ENCODE results near the gene JUN.

- TF ChIP-seq CTCF (conservative IDR thresholded peaks at IDR 0.05 in 1 of 2, IDR thresholded peaks at IDR 0.05 in 1 of 2; ENCODE audit: extremely low read depth in 1 of 2, insufficient read depth in 1 of 2, low read depth in 1 of 2, low read length in 2 of 2): no peak
- no peak for TF ChIP-seq EZH2 (IDR thresholded peaks at IDR 0.05; ENCODE audit: borderline replicate concordance, low read length)
These were observed 29.5 kb upstream of the JUN start for GRCh38 chr1:58813361-58813760.
